Glomerular visceral epithelial cell (primary cell): Measurements from ENCODE around the gene HGF.
A peak's percentile ranks its signal among the peaks of the same experiment; 100 is the strongest.
"Not testable (repeated sequence)": the region's sequence is repeated elsewhere in the genome, so short reads cannot be mapped to it uniquely, and the experiment has no call there.

Experiments used
- DNase-seq: peaks from one replicate; pipeline ENCODE4 v3.0.0-alpha.2; 2016; ENCODE audit errors: extremely low spot score

HGF gene

GRCh38 chr7:81776161-81776560 is 6.3 kb upstream of the HGF start:
- DNase-seq = peak; percentile 68

- no peak for DNase-seq
Observed at GRCh38 chr7:81775560-81775959, 5.7 kb upstream of the HGF start.

- no peak for DNase-seq
Observed at GRCh38 chr7:81774551-81774950, 4.7 kb upstream of the HGF start.

GRCh38 chr7:81770728-81771223 is 929 bp upstream of the HGF start:
- no peak for DNase-seq

DNA sequence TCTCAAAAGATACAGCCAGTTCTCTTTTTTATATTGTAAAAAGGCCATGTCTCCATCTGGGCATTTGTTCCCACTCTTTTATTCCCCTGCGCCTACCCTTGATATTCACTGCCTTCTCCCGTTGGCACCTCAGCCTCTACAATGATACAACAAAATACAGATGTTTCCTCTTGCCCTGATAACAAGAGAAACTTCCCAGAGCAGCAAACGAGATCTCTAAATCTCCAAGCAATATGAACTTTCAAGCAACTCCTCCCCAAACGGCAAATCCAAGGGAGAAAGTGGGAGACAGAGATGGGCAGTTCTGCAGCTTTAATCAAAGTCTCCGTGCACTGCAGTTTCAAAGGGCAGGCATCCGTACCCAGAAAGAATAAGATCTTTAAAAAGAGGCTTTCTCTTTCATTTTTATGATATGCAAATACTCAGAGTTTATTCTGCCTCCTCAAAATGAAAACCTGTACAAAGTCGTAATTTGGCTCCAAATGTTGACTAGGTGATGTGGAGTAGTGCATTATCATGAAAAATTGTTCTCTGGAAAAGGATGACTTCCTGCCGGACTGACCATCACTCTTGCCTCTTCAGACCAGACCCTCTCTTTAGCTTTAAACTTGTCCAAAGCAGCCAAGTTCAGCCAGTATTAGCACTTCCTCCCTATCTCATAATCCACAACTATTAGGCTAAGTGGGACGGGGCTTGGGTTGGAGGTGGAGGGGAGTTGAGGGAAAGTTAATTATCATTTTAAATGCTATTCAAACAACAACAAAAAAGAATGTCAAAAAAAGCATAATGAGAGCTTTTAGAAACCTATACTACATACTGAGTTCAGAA is 682 bp downstream of the HGF start:
- DNase-seq = no peak

DNA sequence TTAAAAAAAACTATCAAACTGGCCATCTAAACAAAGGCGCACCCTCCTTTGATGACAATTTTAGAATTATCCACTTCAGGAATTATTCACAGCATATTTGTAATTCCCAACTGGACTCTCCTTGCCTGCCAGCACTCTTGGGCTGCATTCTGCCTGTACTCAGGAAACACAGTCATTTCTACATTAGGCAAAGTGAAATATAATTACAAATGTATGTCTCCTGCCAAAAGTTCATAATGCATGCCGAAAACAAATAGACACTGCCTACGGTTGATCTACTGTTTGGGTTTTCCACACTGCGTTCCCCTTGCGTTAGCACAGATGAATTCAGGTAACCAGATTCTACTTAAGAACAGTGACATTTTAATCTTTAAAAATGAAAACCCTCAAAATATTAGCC is 1.9 kb downstream of the HGF start:
- DNase-seq = no peak

DNA sequence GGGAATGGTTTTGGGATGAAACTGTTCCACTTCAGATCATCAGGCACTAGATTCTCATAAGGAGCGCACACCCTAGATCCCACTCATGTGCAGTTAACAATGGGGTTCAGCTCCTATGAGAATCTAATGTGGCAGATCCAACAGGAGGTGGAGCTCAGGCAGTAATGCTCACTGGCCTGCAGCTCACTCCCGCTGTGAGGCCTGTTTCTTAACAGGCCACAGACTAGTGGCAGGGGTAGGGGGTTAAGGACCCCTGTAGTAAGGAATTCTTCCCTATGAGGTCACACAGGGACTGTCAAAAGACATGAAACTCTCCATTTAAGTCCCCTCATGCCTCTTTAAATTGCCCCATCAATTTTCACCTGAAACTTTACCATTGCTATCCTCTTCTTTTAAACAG is 8.0 kb downstream of the HGF start:
- no peak for DNase-seq

GRCh38 chr7:81761031-81761430 is 8.8 kb downstream of the HGF start:
- no peak for DNase-seq

DNA sequence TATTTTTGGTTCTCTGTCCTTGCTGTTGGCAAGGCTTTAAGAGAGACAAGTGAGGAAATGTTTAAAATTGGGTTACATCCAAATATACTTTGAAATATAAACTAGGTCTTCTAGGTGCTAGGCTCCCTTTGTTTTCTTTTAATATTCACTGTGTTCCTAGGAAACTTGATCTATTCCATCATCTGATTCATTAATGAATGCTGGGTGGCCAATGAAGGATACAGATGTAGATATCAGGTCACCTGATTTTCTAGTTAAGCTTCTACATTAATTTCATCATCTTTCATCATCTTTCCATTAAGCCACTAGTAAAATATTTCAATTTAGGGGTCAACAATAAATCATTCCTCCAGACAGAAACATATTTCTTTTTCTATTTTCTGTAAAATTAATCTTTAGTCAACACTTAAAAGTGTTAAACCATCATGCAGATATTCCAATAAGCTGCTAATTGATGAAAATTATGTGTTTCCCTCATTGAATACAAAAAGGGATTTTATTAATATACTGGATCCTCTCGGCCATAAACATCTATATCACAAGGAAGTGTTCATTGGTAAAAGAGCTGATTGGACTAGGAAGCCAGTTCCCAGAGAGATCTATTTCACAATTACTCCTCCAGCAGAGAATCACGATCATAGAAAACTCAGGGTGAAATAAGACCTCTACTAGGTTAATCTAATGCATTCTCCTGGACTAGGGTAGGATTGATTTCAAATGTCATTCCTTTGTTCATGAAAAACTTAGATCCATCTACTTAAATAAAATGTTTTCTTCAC is 14.7 kb downstream of the HGF start:
- DNase-seq = no peak

- no peak for DNase-seq
Observed at GRCh38 chr7:81753392-81753791, 16.5 kb downstream of the HGF start.

GRCh38 chr7:81752318-81752714 is 17.5 kb downstream of the HGF start:
- no peak for DNase-seq

DNA sequence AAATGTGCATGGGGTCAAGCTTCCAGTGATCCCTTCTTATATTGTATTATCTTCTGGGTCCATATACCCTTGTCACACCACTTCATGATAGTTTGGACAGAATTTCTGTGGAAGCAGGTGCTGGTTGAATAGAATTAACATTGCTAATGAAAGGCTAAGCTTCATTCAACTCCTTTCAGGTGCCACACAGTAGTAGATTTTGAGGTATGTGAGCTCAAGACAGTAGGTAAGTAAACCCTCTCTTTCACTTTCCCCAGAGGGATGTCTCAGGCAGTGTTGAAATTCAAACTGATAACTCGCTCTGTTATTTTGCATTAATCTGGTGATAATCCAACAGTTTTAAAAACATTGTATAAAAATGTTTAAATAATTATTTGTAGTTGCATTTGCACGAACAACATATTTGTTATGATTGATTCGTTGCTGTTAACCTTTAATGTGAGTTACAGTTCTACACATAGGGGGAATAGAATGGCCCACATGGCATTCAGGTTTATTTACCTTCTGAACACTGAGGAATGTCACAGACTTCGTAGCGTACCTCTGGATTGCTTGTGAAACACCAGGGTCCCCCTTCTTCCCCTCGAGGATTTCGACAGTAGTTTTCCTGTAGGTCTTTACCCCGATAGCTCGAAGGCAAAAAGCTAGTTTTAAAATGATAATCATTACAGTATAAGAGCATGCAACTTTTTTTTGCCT is 18.1 kb downstream of the HGF start:
- DNase-seq = no peak

- DNase-seq = no peak
Observed at GRCh38 chr7:81745637-81746036, 24.2 kb downstream of the HGF start.

GRCh38 chr7:81744389-81744788 is 25.5 kb downstream of the HGF start:
- no peak for DNase-seq

DNA sequence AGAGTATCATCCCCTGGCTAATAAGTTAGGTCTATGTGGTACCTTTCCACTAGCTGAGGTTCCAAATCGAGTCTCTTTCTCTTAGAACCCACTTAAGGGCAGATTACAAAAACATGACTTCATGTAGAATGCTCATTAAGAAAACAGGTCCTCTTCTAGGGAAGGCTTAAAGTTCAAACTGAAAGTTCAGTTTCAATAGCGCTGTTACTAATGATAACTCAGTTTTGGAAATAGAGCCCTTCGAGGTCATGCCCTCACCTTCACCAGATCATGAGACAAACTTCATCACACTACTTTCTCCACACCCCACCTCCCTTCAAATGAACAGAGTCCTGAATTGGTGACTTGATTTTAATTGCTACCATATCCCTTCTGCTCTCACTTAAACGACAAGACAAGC is 26.2 kb downstream of the HGF start:
- DNase-seq = no peak

- DNase-seq = no peak
Observed at GRCh38 chr7:81743201-81743600, 26.6 kb downstream of the HGF start.

- no peak for DNase-seq
Observed at GRCh38 chr7:81740403-81740802, 29.4 kb downstream of the HGF start.

GRCh38 chr7:81736091-81736490 is 33.8 kb downstream of the HGF start:
- no peak for DNase-seq

- peak; percentile 14 for DNase-seq
Observed at GRCh38 chr7:81725812-81726127, 44.1 kb downstream of the HGF start.

- no peak for DNase-seq
Observed at GRCh38 chr7:81725003-81725811, 44.6 kb downstream of the HGF start.

- DNase-seq = not testable (repeated sequence)
Observed at GRCh38 chr7:81722250-81722649, 47.6 kb downstream of the HGF start.

- no peak for DNase-seq
Observed at GRCh38 chr7:81721437-81721836, 48.4 kb downstream of the HGF start.
